ENCODE results near the gene USP10.
A peak's percentile ranks its signal among the peaks of the same experiment; 100 is the strongest.

The USP10 gene

DNA sequence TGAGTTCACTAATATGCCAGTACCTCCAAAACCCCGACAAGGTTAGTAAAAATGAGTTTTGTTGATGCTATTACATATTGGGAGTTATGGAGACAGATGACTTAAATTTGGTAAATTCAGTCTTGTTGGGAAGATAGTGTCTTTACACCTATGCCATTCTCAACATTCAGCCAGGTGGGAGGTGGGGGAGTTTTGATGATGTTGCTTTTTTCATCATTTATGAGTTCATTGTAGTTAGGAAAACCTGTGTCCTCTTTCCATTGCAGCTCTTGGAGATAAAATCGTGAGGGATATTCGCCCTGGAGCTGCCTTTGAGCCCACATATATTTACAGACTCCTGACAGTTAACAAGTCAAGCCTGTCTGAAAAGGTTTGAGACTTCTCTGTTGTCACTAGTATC lies 60.1 kb downstream of the USP10 start:
- Histone ChIP-seq H3K9me3 (replicated peaks in 1 of 11) (no peaks in the 10 kb centered on the region), H3K36me3 (peaks cover 65 to 96% (median 79%) of the 10 kb centered on the region in 11 experiments), H4K20me1 (peaks cover 64 to 99% (median 84%) of the 10 kb centered on the region in 11 experiments; a peak in 21 of 22 replicates), H3K4me3 (no peak overlapping the region), H3K4me2 (no peak overlapping the region), H3K27ac (no peak overlapping the region), H3K4me1 (peaks cover 25 to 43% (median 30%) of the 10 kb centered on the region in 10 experiments), H3K27me3 (no peaks in the 10 kb centered on the region), H3K9ac (no peak overlapping the region)
- TF ChIP-seq Cebpa-rat (IDR thresholded peaks at IDR 0.05) = no peak

DNA sequence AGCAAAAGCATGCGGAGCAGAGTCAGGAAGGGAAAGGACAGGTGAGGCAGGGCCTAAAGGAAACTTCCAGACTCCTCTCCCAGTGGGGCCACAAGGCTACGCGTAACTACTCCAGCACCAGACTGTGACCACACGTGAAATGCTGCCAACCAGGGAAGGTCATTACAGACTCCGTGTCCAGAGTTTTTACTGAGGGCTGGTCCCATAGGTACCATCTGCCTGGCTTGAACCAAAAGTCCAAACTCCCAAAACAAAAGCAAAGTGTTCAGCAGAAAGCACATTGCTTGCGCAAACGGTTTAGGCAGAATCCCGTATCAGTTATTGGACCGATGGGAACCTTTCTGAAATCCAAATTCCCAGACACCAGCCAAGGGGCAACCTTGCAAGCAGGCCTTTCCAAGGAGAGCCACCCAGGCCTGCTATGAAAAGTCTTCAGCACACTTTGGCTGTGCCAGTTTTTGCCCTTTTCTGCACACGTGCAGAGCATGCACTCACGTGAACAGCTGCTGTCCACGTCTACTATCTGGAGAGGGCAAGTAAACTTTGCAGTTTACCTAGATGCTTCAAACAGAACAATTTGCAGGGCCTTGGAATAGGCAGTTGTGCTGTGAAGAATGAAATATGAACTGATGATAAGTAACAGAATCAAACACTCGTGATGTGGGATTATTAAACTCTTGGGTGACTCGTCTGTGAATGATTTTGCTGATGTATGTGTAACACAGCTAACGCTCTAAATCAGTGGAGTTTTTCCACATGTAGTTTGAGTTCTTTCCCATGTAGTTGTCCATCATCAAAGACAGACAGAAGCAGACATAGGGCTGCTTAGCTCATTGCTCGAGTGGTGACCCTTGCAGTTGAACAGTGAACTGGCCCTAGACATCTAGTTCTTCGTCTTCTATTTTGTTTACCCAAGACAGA lies 61.9 kb downstream of the USP10 start:
- Histone ChIP-seq H3K9me3 (replicated peaks in 1 of 11) (no peaks in the 10 kb centered on the region), H3K4me2 (no peak overlapping the region), H4K20me1 (peaks cover 49 to 99% (median 76%) of the 10 kb centered on the region in 11 experiments; a peak in 21 of 22 replicates), H3K27me3 (no peaks in the 10 kb centered on the region), H3K4me1 (peaks cover 19 to 34% (median 24%) of the 10 kb centered on the region in 10 experiments), H3K9ac (no peak overlapping the region), H3K27ac (no peak overlapping the region), H3K36me3 (peaks cover 81 to 96% (median 85%) of the 10 kb centered on the region in 11 experiments), H3K4me3 (no peak overlapping the region)
- peak in 1 of 11 experiments; percentile 11; a peak in 1 of 22 replicates for TF ChIP-seq Cebpa-rat (IDR thresholded peaks at IDR 0.05)

DNA sequence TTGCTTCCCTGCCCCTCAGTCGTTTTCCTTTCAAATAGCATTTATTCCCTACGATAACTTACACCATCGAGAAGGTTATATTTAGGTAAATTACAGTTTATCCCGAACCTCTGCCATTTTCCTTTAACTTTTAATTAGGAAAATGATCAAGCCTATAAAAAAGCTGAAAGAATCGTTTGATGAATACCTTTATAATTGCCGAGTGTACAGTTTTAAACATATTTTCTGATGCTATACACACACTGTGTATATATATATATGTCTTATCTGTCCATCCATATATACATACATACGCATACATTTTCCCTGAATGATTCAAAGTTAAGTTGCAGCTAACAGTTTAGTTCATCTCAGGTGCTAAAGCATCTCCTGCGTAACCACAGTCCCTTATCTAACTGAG lies 63.4 kb downstream of the USP10 start:
- Histone ChIP-seq H3K27me3 (no peaks in the 10 kb centered on the region), H3K27ac (no peak overlapping the region), H3K9ac (no peak overlapping the region), H3K4me3 (no peak overlapping the region), H3K36me3 (peaks cover 93 to 100% (median 96%) of the 10 kb centered on the region in 11 experiments), H4K20me1 (peaks cover 34 to 84% (median 67%) of the 10 kb centered on the region in 11 experiments; a peak in 21 of 22 replicates), H3K9me3 (replicated peaks in 1 of 11) (no peaks in the 10 kb centered on the region), H3K4me2 (no peak overlapping the region), H3K4me1 (peaks cover 13 to 25% (median 14%) of the 10 kb centered on the region in 10 experiments)
- TF ChIP-seq Cebpa-rat (IDR thresholded peaks at IDR 0.05) = no peak

DNA sequence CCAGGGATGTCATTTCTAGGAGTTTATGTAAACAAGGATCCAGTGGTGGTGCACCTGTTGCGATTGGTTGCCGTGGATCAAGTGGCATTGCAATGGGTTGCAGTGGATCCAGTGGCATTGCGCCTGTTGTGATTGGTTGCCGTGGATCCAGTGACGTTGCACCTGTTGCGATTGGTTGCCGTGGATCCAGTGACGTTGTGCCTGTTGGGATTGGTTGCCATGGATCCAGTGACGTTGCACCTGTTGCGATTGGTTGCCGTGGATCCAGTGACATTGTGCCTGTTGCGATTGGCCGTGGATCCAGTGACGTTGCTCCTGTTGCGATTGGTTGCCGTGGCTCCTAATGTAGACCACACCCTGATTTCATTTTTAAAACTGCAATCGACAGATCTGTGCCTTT lies 63.8 kb downstream of the USP10 start:
- Histone ChIP-seq H4K20me1 (peaks cover 29 to 80% (median 62%) of the 10 kb centered on the region in 11 experiments; a peak in 21 of 22 replicates), H3K9me3 (replicated peaks in 1 of 11) (no peaks in the 10 kb centered on the region), H3K27me3 (no peaks in the 10 kb centered on the region), H3K9ac (no peak overlapping the region), H3K4me3 (no peak overlapping the region), H3K4me2 (no peak overlapping the region), H3K27ac (no peak overlapping the region), H3K36me3 (peaks cover 93 to 100% (median 97%) of the 10 kb centered on the region in 11 experiments), H3K4me1 (peaks cover 8 to 20% (median 10%) of the 10 kb centered on the region in 10 experiments)
- no peak for TF ChIP-seq Cebpa-rat (IDR thresholded peaks at IDR 0.05)

DNA sequence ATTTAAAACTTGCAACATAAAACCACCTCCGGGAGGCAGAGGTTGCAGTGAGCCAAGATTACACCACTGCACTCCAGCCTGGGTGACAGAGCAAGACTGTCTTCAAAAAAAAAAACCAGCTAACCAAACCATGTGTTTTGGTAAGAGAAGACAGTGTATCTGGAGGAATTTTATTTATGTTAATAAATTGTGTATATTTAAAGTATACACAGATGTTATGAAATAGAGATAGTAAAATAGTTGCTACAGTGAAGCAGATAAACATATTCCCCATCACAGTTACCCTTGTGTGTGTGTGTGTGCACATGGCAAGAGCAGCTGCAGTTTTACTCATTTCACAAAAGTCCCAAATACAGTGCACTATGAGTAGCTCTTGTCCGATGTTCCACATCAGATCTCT lies 65.2 kb downstream of the USP10 start:
- Histone ChIP-seq H3K4me1 (peaks cover 0 to 11% (median 0%) of the 10 kb centered on the region in 10 experiments; a peak in 4 of 20 replicates), H3K36me3 (peaks cover 97 to 100% (median 100%) of the 10 kb centered on the region in 11 experiments), H3K4me2 (no peak overlapping the region), H3K4me3 (no peak overlapping the region), H3K9ac (no peak overlapping the region), H3K27ac (no peak overlapping the region), H3K27me3 (no peaks in the 10 kb centered on the region), H3K9me3 (replicated peaks in 1 of 11) (no peaks in the 10 kb centered on the region), H4K20me1 (peaks cover 17 to 78% (median 59%) of the 10 kb centered on the region in 11 experiments; a peak in 21 of 22 replicates)
- TF ChIP-seq Cebpa-rat (IDR thresholded peaks at IDR 0.05) = no peak

DNA sequence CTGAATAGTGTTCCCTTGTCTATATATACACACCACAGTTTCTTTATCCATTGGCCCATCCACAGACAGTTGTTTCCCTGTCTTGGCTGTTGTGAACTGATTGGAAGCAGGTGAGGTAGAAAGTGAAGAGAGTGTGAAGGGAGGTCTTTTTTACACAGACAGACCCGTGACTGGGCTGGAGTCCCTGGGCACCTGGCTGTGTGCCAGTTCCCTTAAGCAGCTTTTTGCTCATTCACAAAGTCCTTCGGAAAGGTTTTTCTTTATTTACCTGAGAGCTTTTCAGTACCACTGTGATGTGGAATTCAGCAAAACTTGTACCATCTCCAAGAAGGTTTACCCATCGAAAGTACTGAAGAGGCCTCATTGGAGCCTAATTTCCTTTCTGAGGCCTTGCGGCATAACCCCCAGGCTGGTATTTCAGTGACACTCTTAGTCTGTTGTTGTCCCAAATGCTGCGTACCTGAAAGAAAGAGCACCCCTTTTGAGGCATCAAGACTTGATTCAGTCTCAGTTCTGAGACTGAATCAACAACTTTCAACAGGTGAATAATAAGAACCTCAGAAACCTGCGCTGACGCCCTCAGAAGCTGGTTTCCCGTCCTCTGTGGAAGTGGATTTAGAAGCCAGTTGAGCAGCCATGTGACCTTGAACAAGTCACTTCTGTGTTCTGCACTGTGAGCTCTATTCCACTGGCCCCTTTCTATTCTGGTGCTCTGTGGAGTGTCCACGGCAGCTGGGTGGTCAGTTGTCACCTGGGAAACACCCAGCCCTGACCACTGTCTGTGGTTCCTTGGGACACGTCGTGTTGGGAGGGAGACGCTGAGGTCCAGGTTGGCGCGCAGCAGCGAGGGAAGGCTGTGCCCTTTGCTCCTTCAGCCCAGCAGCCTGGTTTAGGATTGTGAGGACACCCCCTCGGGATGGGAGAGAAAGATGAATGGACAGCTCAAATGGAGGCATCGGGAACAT lies 66.1 kb downstream of the USP10 start:
- H4K20me1 ChIP-seq = peaks cover 8 to 78% (median 49%) of the 10 kb centered on the region in 11 experiments; a peak in 21 of 22 replicates
- no peak overlapping the region for H3K9ac ChIP-seq
- no peak overlapping the region for H3K4me2 ChIP-seq
- no peaks in the 10 kb centered on the region for H3K9me3 ChIP-seq (replicated peaks in 1 of 11)
- peaks cover 0 to 8% (median 0%) of the 10 kb centered on the region in 10 experiments; a peak in 4 of 20 replicates for H3K4me1 ChIP-seq
- no peak overlapping the region for H3K4me3 ChIP-seq
- no peak for TF ChIP-seq Cebpa-rat (IDR thresholded peaks at IDR 0.05)
- H3K27ac ChIP-seq = peak overlapping the region in 2 of 11 experiments; percentile 6 to 26; a peak in 2 of 22 replicates
- peaks cover 94 to 100% (median 99%) of the 10 kb centered on the region in 11 experiments for H3K36me3 ChIP-seq
- no peaks in the 10 kb centered on the region for H3K27me3 ChIP-seq

DNA sequence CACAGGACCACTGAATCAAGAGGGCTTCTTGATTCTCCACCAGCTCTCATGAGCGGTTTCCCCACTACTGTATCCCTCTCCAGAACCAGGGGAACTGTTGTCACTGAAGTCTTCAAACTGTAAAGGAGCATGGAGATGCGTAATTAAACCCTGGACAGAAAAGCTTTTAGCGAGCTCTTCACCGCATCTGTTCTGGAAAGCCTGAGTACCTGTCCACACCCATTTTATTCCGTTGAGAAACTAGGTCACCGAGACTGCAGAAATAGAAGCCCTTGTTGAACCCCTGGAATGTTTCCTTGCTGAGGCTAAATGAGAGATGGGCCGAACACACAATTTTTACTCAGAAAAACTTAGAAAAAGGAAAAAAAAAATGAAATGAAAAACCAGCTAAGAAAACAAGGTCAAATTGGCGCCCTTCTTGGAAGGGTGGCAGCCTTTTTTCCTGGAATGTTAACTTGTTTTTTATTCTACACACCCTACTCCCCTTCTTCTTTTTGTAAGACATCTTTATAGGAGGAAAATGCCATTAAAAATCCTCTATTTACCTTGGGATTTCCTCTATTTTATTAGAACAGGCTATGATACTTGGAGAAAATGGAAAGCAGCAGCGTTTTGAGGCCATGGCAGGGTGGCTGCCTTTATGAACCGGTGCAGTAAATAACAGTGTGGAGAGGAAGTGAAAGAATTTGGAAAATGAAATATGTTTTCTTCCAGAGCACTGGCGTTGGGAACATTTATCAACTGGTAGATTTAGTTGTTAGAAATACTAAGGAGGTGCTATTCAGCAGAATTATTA lies 67.4 kb downstream of the USP10 start:
- Histone ChIP-seq H3K9me3 (replicated peaks in 1 of 11) (no peaks in the 10 kb centered on the region), H3K27ac (0 out of 22 replicates have a peak overlapping the region, but pooled peaks of 1 of the 11 experiments have one; percentile 26), H3K9ac (no peak overlapping the region), H3K4me3 (no peak overlapping the region), H3K27me3 (no peaks in the 10 kb centered on the region), H3K36me3 (peaks cover 94 to 100% (median 99%) of the 10 kb centered on the region in 11 experiments), H3K4me2 (no peak overlapping the region), H4K20me1 (peaks cover 0 to 78% (median 46%) of the 10 kb centered on the region in 11 experiments; a peak in 18 of 22 replicates), H3K4me1 (peaks cover 0 to 6% (median 0%) of the 10 kb centered on the region in 10 experiments; a peak in 3 of 20 replicates)
- TF ChIP-seq Cebpa-rat (IDR thresholded peaks at IDR 0.05) = no peak

Data from BLaER1 treated with 17β-estradiol and CSF1 and Interleukin-3, amounts not matched to agents 10 nM and 100 nM (cell line).